ENCODE measurements around the gene AZIN2. TPM values are rescaled to one million over a fixed set of nuclear protein-coding genes. Genes with fewer than 3 reads are reported as not detected.

Gene AZIN2
- total and polyA plus RNA-seq, 2 of the 8 experiments (the other 6 are each of a cell fraction or from before 2014, with no cell fraction given), result 0.22 to 0.91 TPM

DNA sequence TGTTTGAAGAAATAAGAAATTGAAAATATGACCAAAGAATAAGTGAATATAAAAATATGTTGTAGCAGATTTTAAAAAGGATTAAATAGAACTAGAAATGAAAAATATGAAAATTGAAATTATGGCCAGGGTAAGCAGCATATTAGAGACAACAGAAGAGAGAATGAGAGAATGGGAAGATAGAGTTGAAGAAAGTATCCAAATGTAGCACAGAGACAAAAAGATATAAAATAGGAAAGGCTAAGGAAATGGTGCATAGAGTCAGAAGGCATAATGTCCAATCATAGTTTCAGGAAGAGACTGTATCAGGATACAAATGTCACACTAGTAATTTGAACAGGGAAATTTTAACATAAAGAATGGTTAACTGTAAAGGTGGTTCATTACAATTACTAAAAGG lies 29.5 kb downstream of the AZIN2 start (continued):
- TF ChIP-seq ASH2L (IDR thresholded peaks at IDR 0.05; ENCODE audit: low read length) (no peak), CHD1 (IDR thresholded peaks at IDR 0.05; ENCODE audit: low read depth, low read length) (no peak), RAD21 (IDR thresholded peaks at IDR 0.05 in 1 of 2, conservative IDR thresholded peaks at IDR 0.05 in 1 of 2; ENCODE audit: low read depth in 2 of 2, low read length in 2 of 2) (no peak), CREB1 (IDR thresholded peaks at IDR 0.05) (no peak), SP1 (IDR thresholded peaks at IDR 0.05; ENCODE audit: low read depth, low read length) (no peak), EGR1 (IDR thresholded peaks at IDR 0.05; ENCODE audit: borderline replicate concordance, low read depth, low read length) (no peak), KDM5A (IDR thresholded peaks at IDR 0.05; ENCODE audit: low read length) (no peak), SIX5 (IDR thresholded peaks at IDR 0.05; ENCODE audit: low read depth, low read length) (no peak), SIN3A (conservative IDR thresholded peaks at IDR 0.05 in 1 of 2, IDR thresholded peaks at IDR 0.05 in 1 of 2; ENCODE audit: low read depth in 1 of 2, low read length in 2 of 2) (no peak)
- TF ChIP-seq, protein P1, sequence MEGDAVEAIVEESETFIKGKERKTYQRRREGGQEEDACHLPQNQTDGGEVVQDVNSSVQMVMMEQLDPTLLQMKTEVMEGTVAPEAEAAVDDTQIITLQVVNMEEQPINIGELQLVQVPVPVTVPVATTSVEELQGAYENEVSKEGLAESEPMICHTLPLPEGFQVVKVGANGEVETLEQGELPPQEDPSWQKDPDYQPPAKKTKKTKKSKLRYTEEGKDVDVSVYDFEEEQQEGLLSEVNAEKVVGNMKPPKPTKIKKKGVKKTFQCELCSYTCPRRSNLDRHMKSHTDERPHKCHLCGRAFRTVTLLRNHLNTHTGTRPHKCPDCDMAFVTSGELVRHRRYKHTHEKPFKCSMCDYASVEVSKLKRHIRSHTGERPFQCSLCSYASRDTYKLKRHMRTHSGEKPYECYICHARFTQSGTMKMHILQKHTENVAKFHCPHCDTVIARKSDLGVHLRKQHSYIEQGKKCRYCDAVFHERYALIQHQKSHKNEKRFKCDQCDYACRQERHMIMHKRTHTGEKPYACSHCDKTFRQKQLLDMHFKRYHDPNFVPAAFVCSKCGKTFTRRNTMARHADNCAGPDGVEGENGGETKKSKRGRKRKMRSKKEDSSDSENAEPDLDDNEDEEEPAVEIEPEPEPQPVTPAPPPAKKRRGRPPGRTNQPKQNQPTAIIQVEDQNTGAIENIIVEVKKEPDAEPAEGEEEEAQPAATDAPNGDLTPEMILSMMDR (IDR thresholded peaks at IDR 0.05; ENCODE audit: control extremely low read depth in 1 of 3, insufficient read depth in 1 of 3, low read depth in 1 of 3, low read length in 3 of 3), result no peak

All from H1 (cell line).